ENCODE results near the gene ENPEP. TPM values are rescaled to one million over a fixed set of nuclear protein-coding genes. Genes with fewer than 3 reads are reported as not detected.
A peak's percentile ranks its signal among the peaks of the same experiment; 100 is the strongest.

The ENPEP gene
- total RNA-seq, 1 donor from 2014 or later: 6.0 TPM

- no peak for DNase-seq (ENCODE audit: low read depth)
- H3K4me3 ChIP-seq (ENCODE audit: low read depth, low read length): no peak overlapping the region
- peak; percentile 3 for TF ChIP-seq CTCF (conservative IDR thresholded peaks at IDR 0.05; ENCODE audit: low read depth, low read length)
Measured at GRCh38 chr4:110510277-110510676, 34.3 kb downstream of the ENPEP start.

DNA sequence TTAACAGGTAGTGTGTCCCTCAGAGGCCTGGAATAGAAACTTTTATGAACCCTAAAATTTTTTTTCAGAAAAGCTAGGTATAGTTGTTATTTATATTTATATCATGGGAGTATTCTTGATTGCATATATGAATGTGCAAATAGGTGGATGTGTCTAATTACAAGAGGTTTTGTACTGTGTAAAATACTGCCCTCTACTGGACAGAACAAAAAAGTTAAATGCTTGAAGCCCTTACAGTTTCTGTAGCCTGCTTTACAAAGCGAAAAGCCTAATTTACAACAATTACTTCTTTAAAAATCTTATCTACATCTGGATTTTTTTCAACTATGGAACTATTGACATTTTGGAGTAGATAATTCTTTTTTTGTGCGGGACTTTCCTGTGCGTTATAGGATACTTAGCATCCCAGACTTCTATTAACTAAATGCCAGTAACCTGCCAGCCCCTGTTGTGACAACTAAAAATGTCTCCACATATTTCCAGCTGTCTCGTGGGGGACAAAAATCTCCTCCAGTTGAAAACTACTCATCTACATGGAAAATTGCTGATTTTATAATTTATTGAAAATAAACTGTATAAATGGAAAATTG lies 35.1 kb downstream of the ENPEP start:
- no peak overlapping the region for H3K4me3 ChIP-seq (ENCODE audit: low read depth, low read length)
- DNase-seq (ENCODE audit: low read depth): no peak
- TF ChIP-seq CTCF (conservative IDR thresholded peaks at IDR 0.05; ENCODE audit: low read depth, low read length): peak; percentile 65

DNA sequence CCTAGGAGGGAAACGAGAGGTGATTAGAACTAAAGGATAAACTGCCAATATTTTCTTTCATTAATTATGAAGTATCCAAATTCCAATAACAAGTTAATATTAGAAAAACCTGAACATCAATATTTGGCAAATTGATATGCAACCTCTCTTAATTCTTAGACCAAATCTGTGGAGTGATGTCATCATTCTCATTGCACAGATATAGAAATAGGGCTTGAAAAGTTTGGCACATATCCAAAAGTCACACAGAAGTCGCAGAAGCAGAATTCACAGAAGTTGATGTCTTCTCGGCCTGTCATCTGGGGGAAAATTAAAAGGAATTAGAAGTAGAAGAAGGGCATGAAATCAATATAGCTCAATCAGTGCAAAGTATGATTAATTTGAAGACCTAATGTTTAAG lies 36.9 kb downstream of the ENPEP start:
- no peak for DNase-seq (ENCODE audit: low read depth)
- no peak for TF ChIP-seq CTCF (conservative IDR thresholded peaks at IDR 0.05; ENCODE audit: low read depth, low read length)
- H3K4me3 ChIP-seq (ENCODE audit: low read depth, low read length): no peak overlapping the region

DNA sequence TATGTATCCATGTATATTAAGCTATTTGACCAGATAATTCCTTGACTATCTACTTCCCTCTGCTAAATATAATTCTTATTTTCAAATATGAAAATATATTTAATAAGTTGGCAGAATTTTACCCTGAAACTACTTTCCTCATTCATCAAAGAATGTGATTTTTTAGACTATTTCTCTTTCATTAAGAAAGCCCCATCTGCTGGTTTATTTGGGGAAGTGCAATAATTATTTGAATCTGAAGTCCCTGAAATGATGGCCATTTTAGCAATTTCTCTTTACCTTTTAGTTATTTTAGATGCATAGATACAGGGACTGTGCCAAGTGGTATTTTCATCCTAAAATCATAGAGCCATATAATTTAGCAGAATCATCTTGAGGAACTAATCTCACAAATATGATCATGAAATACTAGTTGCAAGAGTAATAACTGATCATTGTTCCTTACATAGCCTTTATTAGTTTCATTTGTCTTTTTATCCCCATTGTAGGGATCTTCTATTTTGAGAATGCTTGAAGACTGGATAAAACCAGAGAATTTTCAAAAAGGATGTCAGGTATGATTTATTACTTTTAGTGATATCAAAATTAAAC lies 39.0 kb downstream of the ENPEP start:
- TF ChIP-seq CTCF (conservative IDR thresholded peaks at IDR 0.05; ENCODE audit: low read depth, low read length): peak; percentile 58
- no peak for DNase-seq (ENCODE audit: low read depth)
- no peak overlapping the region for H3K4me3 ChIP-seq (ENCODE audit: low read depth, low read length)

GRCh38 chr4:110515676-110516075 lies 39.7 kb downstream of the ENPEP start:
- no peak for DNase-seq (ENCODE audit: low read depth)
- no peak for TF ChIP-seq CTCF (conservative IDR thresholded peaks at IDR 0.05; ENCODE audit: low read depth, low read length)
- no peak overlapping the region for H3K4me3 ChIP-seq (ENCODE audit: low read depth, low read length)

DNA sequence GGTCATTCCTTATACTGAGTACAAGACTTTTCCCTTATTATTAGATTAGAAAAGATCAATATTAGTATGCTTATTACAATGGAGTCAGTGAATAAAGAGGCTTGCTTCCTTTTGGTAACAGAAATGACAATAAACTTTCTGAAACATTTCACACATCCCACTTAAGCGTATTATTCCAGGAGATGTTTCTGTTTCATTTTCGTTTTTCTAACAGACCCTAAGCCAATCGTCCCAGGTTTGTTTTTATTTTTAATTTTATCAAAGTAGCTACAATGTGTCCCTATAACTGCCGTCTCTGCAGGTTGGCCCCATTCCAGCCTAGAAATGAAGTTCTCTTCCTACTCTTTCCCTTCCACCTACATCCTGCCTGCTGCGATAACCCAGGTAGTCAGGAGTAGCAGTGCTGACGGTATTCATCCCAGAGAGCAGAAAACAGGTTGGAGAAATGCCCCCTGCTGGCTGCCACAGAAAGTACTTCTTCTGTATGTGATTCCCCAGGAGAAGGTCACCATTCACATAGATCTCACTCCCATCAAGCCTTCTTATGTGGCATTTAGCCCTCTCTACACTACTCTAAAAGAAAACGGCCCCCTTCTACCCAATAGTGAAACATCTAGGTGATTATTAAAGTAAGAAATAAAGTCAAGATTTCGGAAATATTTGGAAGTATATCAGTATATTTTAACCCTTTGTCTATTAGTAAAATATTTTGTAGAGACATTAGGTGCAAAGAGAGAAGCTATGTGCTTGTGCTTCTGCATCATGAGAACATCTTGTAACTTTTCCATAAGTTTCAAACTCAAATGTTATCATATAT lies 40.4 kb downstream of the ENPEP start:
- H3K4me3 ChIP-seq (ENCODE audit: low read depth, low read length): peak overlapping the region; percentile 52
- peak; percentile 89 for TF ChIP-seq CTCF (conservative IDR thresholded peaks at IDR 0.05; ENCODE audit: low read depth, low read length)
- DNase-seq (ENCODE audit: low read depth): no peak

Data from epithelial cell of proximal tubule (primary cell).